Measurements from ENCODE around the gene KRT78. TPM values are rescaled to one million over a fixed set of nuclear protein-coding genes. Genes with fewer than 3 reads are reported as not detected.

The KRT78 gene
- polyA plus RNA-seq, 2 of the 4 experiments (the other 2 are of a cell fraction), result 0.09 to 0.12 TPM

DNA sequence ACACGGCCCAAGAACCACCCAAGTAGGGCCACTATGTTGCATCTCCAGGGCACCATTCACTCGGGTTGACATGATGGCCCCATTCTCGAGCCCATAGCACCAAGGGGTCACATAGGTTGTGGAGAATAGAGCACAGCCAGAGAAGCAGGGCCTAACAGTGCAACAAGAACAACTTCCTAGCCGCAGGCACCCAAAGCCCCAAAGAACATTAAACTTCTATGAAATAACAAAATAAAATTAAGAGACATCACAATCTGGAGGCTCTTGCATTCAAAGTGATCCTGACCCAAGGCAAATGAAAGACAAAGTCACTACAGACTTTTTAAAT lies 36.8 kb downstream of the KRT78 start:
- ATAC-seq (no peak), FAIRE-seq (no peak), DNase-seq (ENCODE audit: low read depth in 1 of 2, low spot score in 1 of 2) (no peak)
- TF ChIP-seq ZSCAN20 (CRISPR knock-in tag; IDR thresholded peaks at IDR 0.05), result no peak
- no peak for TF ChIP-seq ZC3H11A (IDR thresholded peaks at IDR 0.05)
- no peak for TF ChIP-seq CEBPB (IDR thresholded peaks at IDR 0.05)
- TF ChIP-seq HEYL (CRISPR knock-in tag; IDR thresholded peaks at IDR 0.05), result no peak
- no peak for TF ChIP-seq FOSB (CRISPR knock-in tag; IDR thresholded peaks at IDR 0.05)
- POLR2A ChIA-PET, result no interaction called here
- H3K4me3 ChIP-seq, result no peak overlapping the region
- WGBS (ENCODE audit: missing lambda C conversion rate), result 51% methylated on average over 4 of the region's 4 CpGs
- H3K27ac ChIP-seq, result no peak overlapping the region
- no peaks in the 10 kb centered on the region for H3K9me3 ChIP-seq
- no peak overlapping the region for H3K4me2 ChIP-seq
- H3K4me1 ChIP-seq, result peaks cover 16% of the 10 kb centered on the region
- CTCF ChIA-PET, result interaction anchor here (1.2 to 2.0 kb wide), 4 partner anchors 10 to 68 kb away, joined by 3 to 9 read pairs (median 4); no protein-coding TSS in a partner anchor

DNA sequence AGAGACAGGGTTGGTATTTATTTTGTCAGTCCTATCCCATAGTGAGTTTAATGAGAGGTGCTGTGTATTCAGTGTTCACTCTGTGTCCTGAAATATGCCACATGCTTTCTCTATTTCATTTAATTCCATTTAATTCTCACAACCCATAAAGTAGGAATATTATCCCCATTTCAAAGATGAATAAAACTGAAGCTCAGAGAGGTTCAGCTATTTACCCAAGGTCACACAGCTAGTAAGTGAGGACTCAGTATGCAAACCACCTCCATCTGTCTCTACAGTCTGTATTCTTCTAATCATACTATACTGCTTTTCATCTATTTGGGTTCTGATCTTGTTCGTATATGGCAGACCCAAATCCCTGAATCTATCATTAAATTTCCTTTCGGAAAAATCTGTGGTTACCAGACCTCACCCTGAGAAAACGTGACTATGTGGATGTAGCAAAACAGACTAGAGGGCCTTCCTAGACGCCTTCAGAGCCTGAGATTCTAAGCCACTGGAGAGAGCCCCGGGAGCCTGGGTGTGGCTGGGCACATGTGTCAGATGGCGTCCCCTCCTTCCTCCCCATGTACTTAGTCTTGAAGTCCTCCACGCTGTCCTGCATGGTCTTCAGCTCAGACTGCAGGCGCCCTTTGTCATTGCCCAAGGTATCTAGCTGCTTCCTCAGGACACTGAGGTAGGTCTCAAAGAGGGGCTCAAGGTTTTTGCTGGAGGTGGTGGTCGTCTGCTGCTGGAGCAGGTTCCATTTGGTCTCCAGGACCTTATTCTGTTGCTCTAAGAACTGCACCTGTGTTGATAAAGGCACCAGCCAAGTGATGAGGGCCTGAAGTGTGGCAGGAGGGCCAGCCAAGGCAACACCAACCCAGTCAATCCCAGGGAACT lies 37.4 kb downstream of the KRT78 start:
- ATAC-seq (no peak), FAIRE-seq (no peak), DNase-seq (ENCODE audit: low read depth in 1 of 2, low spot score in 1 of 2) (no peak)
- POLR2A ChIA-PET, result no interaction called here
- Histone ChIP-seq H3K27ac (no peak overlapping the region), H3K4me2 (no peak overlapping the region), H3K4me1 (peaks cover 16% of the 10 kb centered on the region), H3K4me3 (no peak overlapping the region), H3K9me3 (no peaks in the 10 kb centered on the region)
- TF ChIP-seq MAZ (IDR thresholded peaks at IDR 0.05; ENCODE audit: borderline replicate concordance, low read depth, low read length) (no peak), RCOR1 (IDR thresholded peaks at IDR 0.05; ENCODE audit: low read depth, low read length) (no peak), TFCP2L1 (CRISPR knock-in tag; IDR thresholded peaks at IDR 0.05) (no peak), JUN (IDR thresholded peaks at IDR 0.05) (no peak), EP300 (IDR thresholded peaks at IDR 0.05) (no peak), HOXA7 (CRISPR knock-in tag; IDR thresholded peaks at IDR 0.05) (no peak), TP53 (CRISPR knock-in tag; IDR thresholded peaks at IDR 0.05) (no peak), NFE2L2 (conservative IDR thresholded peaks at IDR 0.05; ENCODE audit: low read length) (no peak), HOXB13 (CRISPR knock-in tag; IDR thresholded peaks at IDR 0.05; ENCODE audit: low read depth) (no peak), ZSCAN20 (CRISPR knock-in tag; IDR thresholded peaks at IDR 0.05) (no peak), CEBPB (IDR thresholded peaks at IDR 0.05) (no peak)
- TF ChIP-seq, protein P1, sequence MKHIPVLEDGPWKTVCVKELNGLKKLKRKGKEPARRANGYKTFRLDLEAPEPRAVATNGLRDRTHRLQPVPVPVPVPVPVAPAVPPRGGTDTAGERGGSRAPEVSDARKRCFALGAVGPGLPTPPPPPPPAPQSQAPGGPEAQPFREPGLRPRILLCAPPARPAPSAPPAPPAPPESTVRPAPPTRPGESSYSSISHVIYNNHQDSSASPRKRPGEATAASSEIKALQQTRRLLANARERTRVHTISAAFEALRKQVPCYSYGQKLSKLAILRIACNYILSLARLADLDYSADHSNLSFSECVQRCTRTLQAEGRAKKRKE (CRISPR knock-in tag; IDR thresholded peaks at IDR 0.05; ENCODE audit: low read depth), result no peak
- WGBS (ENCODE audit: missing lambda C conversion rate), result 86% methylated on average over 9 of the region's 9 CpGs
- CTCF ChIA-PET, result interaction anchor here (0.6 to 1.2 kb wide), 2 partner anchors 11 to 27 kb away, joined by 3 read pairs; no protein-coding TSS in a partner anchor

DNA sequence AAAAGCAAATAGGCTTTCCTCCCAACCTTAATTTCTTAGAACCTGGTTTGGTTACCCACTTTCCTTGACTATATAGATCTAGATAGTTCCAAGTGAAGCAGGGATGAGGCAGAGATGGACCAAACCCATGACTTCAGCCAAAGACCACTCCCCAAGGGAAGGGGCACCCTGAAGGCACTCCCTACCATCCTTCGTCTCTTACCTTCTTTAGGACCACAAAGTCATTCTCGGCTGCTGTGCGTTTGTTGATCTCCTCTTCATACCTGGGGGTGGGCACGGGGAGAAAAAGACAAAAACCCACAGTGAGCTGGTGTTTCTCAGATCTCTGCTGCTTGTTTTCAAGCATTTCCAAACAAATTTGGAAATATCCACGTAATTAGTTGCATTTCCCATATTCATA lies 38.2 kb downstream of the KRT78 start:
- H3K27ac ChIP-seq, result no peak overlapping the region
- FAIRE-seq, result no peak
- CTCF ChIA-PET, result no interaction called here

DNA sequence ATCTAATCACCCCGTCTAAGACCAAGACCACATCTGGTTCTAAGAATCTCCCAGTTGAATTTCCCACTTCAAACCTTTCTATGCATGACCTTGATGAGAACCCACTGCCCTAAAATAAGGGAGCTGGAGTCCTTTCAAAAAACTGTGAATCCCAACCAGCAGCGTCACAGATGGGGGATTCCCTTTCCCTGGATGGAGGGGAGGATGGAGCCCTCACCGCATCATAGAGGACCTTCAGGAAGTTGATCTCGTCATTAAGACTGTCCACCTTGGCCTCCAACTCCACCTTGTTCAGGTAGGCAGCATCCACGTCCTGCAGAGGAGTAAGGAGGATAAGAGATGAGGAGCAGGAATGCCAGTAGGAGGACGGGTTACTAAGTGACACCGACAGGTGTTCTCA lies 39.6 kb downstream of the KRT78 start:
- TF ChIP-seq MAFK (IDR thresholded peaks at IDR 0.05; ENCODE audit: partially characterized antibody) (no peak), NPAS2 (CRISPR knock-in tag; IDR thresholded peaks at IDR 0.05; ENCODE audit: borderline replicate concordance) (no peak), EHF (CRISPR knock-in tag; IDR thresholded peaks at IDR 0.05) (no peak), HDAC2 (IDR thresholded peaks at IDR 0.05) (no peak), CEBPB (IDR thresholded peaks at IDR 0.05) (no peak), EHMT2 (IDR thresholded peaks at IDR 0.05; ENCODE audit: low read depth) (no peak), POLR2AphosphoS2 (conservative IDR thresholded peaks at IDR 0.05; ENCODE audit: low read length) (no peak), ZC3H11A (IDR thresholded peaks at IDR 0.05) (no peak)
- no peaks in the 10 kb centered on the region for H3K9me3 ChIP-seq
- H3K4me2 ChIP-seq, result no peak overlapping the region
- no peak overlapping the region for H3K4me3 ChIP-seq
- 79% methylated on average over 7 of the region's 7 CpGs for WGBS (ENCODE audit: missing lambda C conversion rate)
- ATAC-seq, result no peak
- POLR2A ChIA-PET, result no interaction called here
- no peak overlapping the region for H3K27ac ChIP-seq
- CTCF ChIA-PET, result interaction anchor here (0.6 to 1.7 kb wide), 2 partner anchors 8 to 59 kb away, joined by 4 read pairs; no protein-coding TSS in a partner anchor
- peaks cover 22% of the 10 kb centered on the region for H3K4me1 ChIP-seq
- FAIRE-seq, result no peak
- DNase-seq (ENCODE audit: low read depth in 1 of 2, low spot score in 1 of 2), result no peak

More for the DNA sequence above, 38.2 kb downstream of the KRT78 start:
- WGBS (ENCODE audit: missing lambda C conversion rate), result 68% methylated on average over 5 of the region's 5 CpGs
- no peak for TF ChIP-seq POLR2AphosphoS2 (conservative IDR thresholded peaks at IDR 0.05; ENCODE audit: low read length)
- Histone ChIP-seq H3K4me1 (peaks cover 16% of the 10 kb centered on the region), H3K4me3 (no peak overlapping the region), H3K9me3 (no peaks in the 10 kb centered on the region), H3K4me2 (no peak overlapping the region)
- DNase-seq (ENCODE audit: low read depth in 1 of 2, low spot score in 1 of 2) (no peak), ATAC-seq (no peak)
- POLR2A ChIA-PET, result no interaction called here

Data from A549 (cell line).